K562 (cell line): ENCODE data around the gene KDF1. TPM values are rescaled to one million over a fixed set of nuclear protein-coding genes. Genes with fewer than 3 reads are reported as not detected.

Experiments
- ATAC-seq: fragments of 200-7000 bp; cut with Tn5 transposase; 3 replicates; pipeline ENCODE4 v1.9.1; 2020; ENCODE audit warnings: moderate library complexity
- BruUV-seq: library from RNA; stranded (reverse); fragments of 400-500 nt; replicated peaks from 2 replicates; lab custom pipeline; 2021; lab: Mats Ljungman, UMichigan
- CTCF ChIA-PET: fragments of 300-600 bp; formaldehyde crosslinking; extraction: SDS; loops from one replicate; lab custom pipeline; 2021; ENCODE audit warnings: low intra/inter-chr PET ratio; lab: Yijun Ruan, JAX
- POLR2A ChIA-PET: fragments of 300-600, 350-650 bp; sonication (Branson Sonifier 250); formaldehyde crosslinking; extraction: SDS; loops from one replicate; lab custom pipeline; 2021; ENCODE audit warnings: antibody characterized with exemption, inconsistent platforms; lab: Yijun Ruan, JAX
- DNase-seq, 4 experiments: peaks; one replicate each; pipeline versions ENCODE4 v3.0.0 to v3.0.0-alpha.2; 2011 to 2018; ENCODE audit warnings: low spot score in 3 of 4, mixed read lengths in 3 of 4; ENCODE audit errors: extremely low read depth in 1 of 4
- FAIRE-seq: peaks from 2 replicates; lab custom pipeline; 2011; peaks lifted over from hg19 to GRCh38; lab: Jason Lieb, UNC
- H2AFZ ChIP-seq: 2 replicates; pipeline ENCODE4 v1.6.0; 2011; ENCODE audit warnings: low read depth, low read length, control low read depth, inconsistent platforms
- H3K27ac ChIP-seq: fragments of 200-600 bp; 3 replicates; pipeline ENCODE4 v1.8.0; 2011; ENCODE audit warnings: low read depth, mild to moderate bottlenecking, control low read depth, inconsistent platforms, low read length, moderate library complexity, mixed read lengths; ENCODE audit errors: extremely low read depth
- H3K27me3 ChIP-seq, 2 experiments: fragments of 300-600 bp in 1 of 2; 2 replicates in 1 of 2; 3 replicates in 1 of 2; pipeline versions ENCODE4 v1.6.0 to v1.8.0; 2011; ENCODE audit warnings: inconsistent platforms in 2 of 2, low read length in 2 of 2, mild to moderate bottlenecking in 1 of 2, mixed read lengths in 1 of 2, moderate library complexity in 1 of 2; ENCODE audit not compliant: control insufficient read depth in 2 of 2, insufficient read depth in 2 of 2
- H3K36me3 ChIP-seq: fragments of 300-600 bp; 3 replicates; pipeline ENCODE4 v1.8.0; 2011; ENCODE audit warnings: mild to moderate bottlenecking, low read length, inconsistent platforms; ENCODE audit not compliant: control insufficient read depth, insufficient read depth
- H3K4me1 ChIP-seq, 2 experiments: fragments of 200-600 bp in 1 of 2; replicated peaks in 1 of 2; 2 replicates in 1 of 2; 3 replicates in 1 of 2; pipeline versions ENCODE4 v1.5.1 to v1.8.0; 2011; ENCODE audit warnings: inconsistent platforms in 2 of 2, low read length in 2 of 2, mild to moderate bottlenecking in 1 of 2, mixed read lengths in 1 of 2, moderate library complexity in 1 of 2; ENCODE audit not compliant: control insufficient read depth in 2 of 2, insufficient read depth in 2 of 2
- H3K4me2 ChIP-seq: 2 replicates; pipeline ENCODE4 v1.6.1; 2011; ENCODE audit warnings: low read length, control low read depth, inconsistent platforms, mixed read lengths; ENCODE audit not compliant: insufficient read depth
- H3K4me3 ChIP-seq: fragments of 200-600 bp; sonication (generic), shearing (Covaris generic); 2 replicates; pipeline ENCODE4 v1.5.1; 2016; ENCODE audit warnings: control low read depth, inconsistent platforms
- H3K79me2 ChIP-seq: fragments of 200-600 bp; 3 replicates; pipeline ENCODE4 v1.8.0; 2011; ENCODE audit warnings: low read length, inconsistent platforms; ENCODE audit not compliant: control insufficient read depth, insufficient read depth
- H3K9ac ChIP-seq, 2 experiments: 2 replicates each; pipeline versions ENCODE4 v1.6.0 to v1.6.1; 2011; ENCODE audit warnings: low read depth in 2 of 2, low read length in 2 of 2, control low read depth in 1 of 2, inconsistent platforms in 1 of 2, mild to moderate bottlenecking in 1 of 2, mixed read lengths in 1 of 2; ENCODE audit not compliant: insufficient read depth in 1 of 2
- H3K9me1 ChIP-seq: one replicate; pipeline ENCODE4 v1.6.0; 2011; ENCODE audit warnings: inconsistent platforms, mild to moderate bottlenecking, low read length, moderate library complexity; ENCODE audit not compliant: control insufficient read depth, insufficient read depth
- H3K9me3 ChIP-seq: replicated peaks from 2 replicates; pipeline ENCODE4 v1.5.1; 2011; ENCODE audit warnings: low read depth, low read length, inconsistent platforms; ENCODE audit not compliant: control insufficient read depth, insufficient read depth
- H4K20me1 ChIP-seq: replicated peaks from 2 replicates; pipeline ENCODE4 v1.6.1; 2011; ENCODE audit warnings: low read length, inconsistent platforms, mixed read lengths; ENCODE audit not compliant: control insufficient read depth, insufficient read depth
- C11orf30 ChIP-seq: fragments of 450-650 bp; IDR thresholded peaks from 2 replicates; pipeline ENCODE4 v1.6.1; 2016; ENCODE audit warnings: low read depth, mild to moderate bottlenecking
- COPS2 ChIP-seq: fragments of 450-650 bp; conservative IDR thresholded peaks from 2 replicates; pipeline ENCODE4 v1.6.1; 2016; ENCODE audit warnings: mild to moderate bottlenecking, moderate library complexity
- HEY1 ChIP-seq: fragments of 250-450 bp; sonication (Bioruptor Pico); IDR thresholded peaks from 2 replicates; pipeline ENCODE4 v1.5.0; 2020; ENCODE audit warnings: mild to moderate bottlenecking, moderate library complexity, borderline replicate concordance
- KDM1A ChIP-seq, 2 experiments: fragments of 450-650 bp; IDR thresholded peaks; 2 replicates each; pipeline ENCODE4 v1.6.1; 2016; ENCODE audit warnings: mild to moderate bottlenecking in 2 of 2
- MAFK ChIP-seq: IDR thresholded peaks from 2 replicates; pipeline ENCODE4 v1.6.1; 2011; ENCODE audit warnings: low read length, improper control_type of control experiment
- SMARCE1 ChIP-seq: fragments of 450-650 bp; IDR thresholded peaks from 2 replicates; pipeline ENCODE4 v1.7.1; 2016; ENCODE audit warnings: mild to moderate bottlenecking
- ZNF316 ChIP-seq: fragments of 450-650 bp; IDR thresholded peaks from 2 replicates; pipeline ENCODE4 v1.6.1; 2016
- ZNF740 ChIP-seq, 3 experiments: fragments of 200-800 bp in 1 of 3; sonication (Bioruptor generic) in 1 of 3; sonication (generic) in 1 of 3; formaldehyde crosslinking in 1 of 3; IDR thresholded peaks; 2 replicates each; pipeline versions ENCODE4 v1.6.1 to v1.8.0; 2016 to 2022; ENCODE audit warnings: mild to moderate bottlenecking in 2 of 3, missing compliant biosample characterization in 2 of 3, missing genetic modification characterization in 2 of 3, missing genetic modification reagents in 1 of 3
- WGBS: fragments of 100-300 bp; shearing (Covaris generic); methylation state at CpG from one replicate; pipeline ENCODE4 v1.1.6; 2016; ENCODE audit warnings: low coverage, mixed read lengths; ENCODE audit not compliant: insufficient coverage; ENCODE audit errors: missing lambda C conversion rate; 5-methylcytosine and 5-hydroxymethylcytosine counted together
- in situ Hi-C: fragments of 300-500 bp; cut with MboI; formaldehyde crosslinking; loops from 4 replicates; pipeline ENCODE4 v1.15.0; 2018; ENCODE audit warnings: inconsistent platforms, mixed read lengths
- intact Hi-C: fragments of 100-400 bp; cut with micrococcal nuclease; formaldehyde crosslinking; loops from 2 replicates; pipeline ENCODE4 v1.14.2; 2022
- polyA plus RNA-seq, 8 experiments: library from polyadenylated mRNA; depleted of rRNA in 4 of 8; stranded (reverse) in 5 of 8; unstranded in 3 of 8; fragments of >200 nt; fragmentation: Nextera tagmentation in 2 of 8; fragmentation: Illumina TruSeq in 1 of 8; extraction: Ambion mirVana in 2 of 8; extraction: Trizol in 1 of 8; gene quantifications; 2 replicates each; pipeline versions ENCODE4 v1.2.1 to v1.2.3, GENCODE V29; 2011 to 2014; ENCODE audit warnings: inconsistent platforms in 1 of 8, missing spikeins in 1 of 8
- total RNA-seq, 7 experiments: library from RNA; depleted of rRNA in 6 of 7; stranded (reverse); fragments of >200 nt in 6 of 7; fragmentation: Illumina TruSeq in 2 of 7; extraction: Trizol in 2 of 7; gene quantifications; 2 replicates each; pipeline versions ENCODE4 v1.2.1 to v1.2.3, GENCODE V29; 2011 to 2021; ENCODE audit warnings: low replicate concordance in 1 of 7

Gene KDF1
- total and polyA plus RNA-seq, 9 of the 15 experiments (the other 6 are each of a cell fraction or from before 2014, with no cell fraction given): 0.38 to 1.9 (median 0.83) TPM

GRCh38 chr1:26998429-26999300 is 38.4 kb upstream of the KDF1 start:
- Histone ChIP-seq H3K36me3 (no peaks in the 10 kb centered on the region), H3K9me1 (no peaks in the 10 kb centered on the region), H3K4me3 (no peak overlapping the region), H3K27me3 (peaks cover 2 to 12% of the 10 kb centered on the region in 2 experiments; a peak in 4 of 5 replicates), H4K20me1 (no peaks in the 10 kb centered on the region; the same call in 1 of the 2 replicates), H3K4me1 (peaks cover 9 to 20% of the 10 kb centered on the region in 2 experiments; a peak in 4 of 5 replicates), H3K79me2 (no peaks in the 10 kb centered on the region), H3K9me3 (no peaks in the 10 kb centered on the region), H2AFZ (no peak overlapping the region), H3K4me2 (no peak overlapping the region), H3K9ac (no peak overlapping the region), H3K27ac (no peak overlapping the region)
- WGBS: 37% methylated on average over 11 of the region's 11 CpGs
- POLR2A ChIA-PET: interaction anchor here (0.7 kb wide), 1 partner anchor 31 kb away, joined by 4 read pairs; no protein-coding TSS in a partner anchor
- DNase-seq (no peak), ATAC-seq (no peak), FAIRE-seq (no peak)
- TF ChIP-seq MAFK (0 out of 2 replicates have a peak, but pooled peaks have one; percentile 2), C11orf30 (peak; percentile 37), COPS2 (no peak), ZNF316 (peak; percentile 41; the same call in 1 of the 2 replicates), SMARCE1 (no peak), ZNF740 (CRISPR knock-in tag; IDR thresholded peaks at IDR 0.05) (no peak), ZNF740 (tag; IDR thresholded peaks at IDR 0.05) (no peak), KDM1A (IDR thresholded peaks at IDR 0.05) (no peak), HEY1 (CRISPR knock-in tag) (no peak)
- intact Hi-C loops (no loop called here), in situ Hi-C loops (loop anchor here (5.0 kb wide), 2 partner anchors 39 to 99 kb away; no protein-coding TSS in a partner anchor)
- CTCF ChIA-PET: interaction anchor here (0.6 to 3.6 kb wide), 4 partner anchors 8 to 100 kb away, joined by 4 to 45 read pairs (median 17); no protein-coding TSS in a partner anchor
- no TSS peak for BruUV-seq
